Measurements from ENCODE around the gene GPSM1.

- TF ChIP-seq POLR2AphosphoS5 (IDR thresholded peaks at IDR 0.05), result no peak
- no peak for TF ChIP-seq EP300 (IDR thresholded peaks at IDR 0.05)
Observed at GRCh38 chr9:136379003-136379287, 51.6 kb downstream of the GPSM1 start.
